Activated B cell treated with CpG ODN at 0.5 μM for 24 hours (primary cell): ENCODE results near the gene EIF5AL1. TPM values are rescaled to one million over a fixed set of nuclear protein-coding genes. Genes with fewer than 3 reads are reported as not detected.
"Not testable (repeated sequence)": the region's sequence is repeated elsewhere in the genome, so short reads cannot be mapped to it uniquely, and the experiment has no call there.

ENCODE experiments used
- ATAC-seq: fragments of 200-7000 bp; cut with Tn5 transposase; one replicate; pipeline ENCODE4 v1.10.0; 2021; ENCODE audit warnings: low read depth, mild to moderate bottlenecking, moderate library complexity
- CTCF ChIA-PET: fragments of 350-600 bp; sonication (Branson Sonifier 250); formaldehyde crosslinking; loops from one replicate; lab custom pipeline; 2021; ENCODE audit warnings: antibody characterized with exemption; lab: Charles Lee
- POLR2A ChIA-PET: fragments of 350-600 bp; sonication (Branson Sonifier 250); formaldehyde crosslinking; loops from one replicate; lab custom pipeline; 2021; ENCODE audit warnings: antibody characterized with exemption; lab: Charles Lee
- DNase-seq: peaks from one replicate; pipeline ENCODE4 v3.0.0; 2022
- H3K27ac Mint-ChIP-seq: one replicate; pipeline ENCODE4 v1.8.0; 2020; ENCODE audit warnings: mixed read lengths
- H3K27me3 Mint-ChIP-seq: one replicate; pipeline ENCODE4 v1.8.0; 2021; ENCODE audit warnings: mixed read lengths
- H3K36me3 Mint-ChIP-seq: one replicate; pipeline ENCODE4 v1.8.0; 2021; ENCODE audit warnings: low read depth, mixed read lengths
- H3K4me1 Mint-ChIP-seq: one replicate; pipeline ENCODE4 v1.8.0; 2021; ENCODE audit warnings: mixed read lengths
- H3K4me3 Mint-ChIP-seq: one replicate; pipeline ENCODE4 v1.8.0; 2020; ENCODE audit warnings: mild to moderate bottlenecking, mixed read lengths
- H3K9me3 Mint-ChIP-seq: one replicate; pipeline ENCODE4 v1.8.0; 2020; ENCODE audit warnings: mixed read lengths
- CTCF ChIP-seq: fragments of 200-600 bp; IDR thresholded peaks from one replicate; pipeline ENCODE4 v1.8.0; 2022; ENCODE audit warnings: antibody characterized with exemption, mild to moderate bottlenecking
- intact Hi-C: fragments of 100-400 bp; cut with micrococcal nuclease; formaldehyde crosslinking; loops from one replicate; pipeline ENCODE4 v1.15.1; 2024
- total RNA-seq: library from RNA; stranded (reverse); gene quantifications from 2 replicates; pipeline ENCODE4 v1.2.3, GENCODE V29; 2022

The EIF5AL1 gene
- total RNA-seq, 1 donor from 2014 or later, result 1.4 TPM

- H3K4me1 Mint-ChIP-seq, ATAC-seq, CTCF ChIA-PET, H3K27ac Mint-ChIP-seq, H3K36me3 Mint-ChIP-seq, H3K4me3 Mint-ChIP-seq, H3K27me3 Mint-ChIP-seq, POLR2A ChIA-PET, intact Hi-C loops, DNase-seq, H3K9me3 Mint-ChIP-seq: not testable (repeated sequence)
These were observed 34.8 kb downstream of the EIF5AL1 start for GRCh38 chr10:79547128-79547527.

GRCh38 chr10:79547973-79548372 lies 35.6 kb downstream of the EIF5AL1 start:
- ATAC-seq (no peak), DNase-seq (no peak)
- no peaks in the 10 kb centered on the region for H3K36me3 Mint-ChIP-seq
- no peak overlapping the region for H3K27ac Mint-ChIP-seq
- peaks cover 7% of the 10 kb centered on the region for H3K27me3 Mint-ChIP-seq
- no peak overlapping the region for H3K4me3 Mint-ChIP-seq
- POLR2A ChIA-PET, result no interaction called here
- CTCF ChIA-PET, result no interaction called here
- intact Hi-C loops, result no loop called here
- no peaks in the 10 kb centered on the region for H3K9me3 Mint-ChIP-seq
- no peak for TF ChIP-seq CTCF
- no peaks in the 10 kb centered on the region for H3K4me1 Mint-ChIP-seq

- DNase-seq, result no peak
- intact Hi-C loops, result no loop called here
- Mint-ChIP-seq H3K4me3 (no peak overlapping the region), H3K27me3 (peaks cover 7% of the 10 kb centered on the region), H3K27ac (no peak overlapping the region), H3K9me3 (no peaks in the 10 kb centered on the region), H3K36me3 (no peaks in the 10 kb centered on the region), H3K4me1 (no peaks in the 10 kb centered on the region)
- POLR2A ChIA-PET, result no interaction called here
- CTCF ChIA-PET, result interaction anchor here (1.0 kb wide), 1 partner anchor 15 kb away, joined by 5 read pairs; no protein-coding TSS in a partner anchor
- TF ChIP-seq CTCF, result no peak
- ATAC-seq, result no peak
These were observed 39.8 kb downstream of the EIF5AL1 start for GRCh38 chr10:79552143-79552542.

GRCh38 chr10:79555354-79556309 lies 43.3 kb downstream of the EIF5AL1 start:
- H3K36me3 Mint-ChIP-seq, result no peaks in the 10 kb centered on the region
- H3K27ac Mint-ChIP-seq, result no peak overlapping the region
- ChIA-PET POLR2A (no interaction called here), CTCF (no interaction called here)
- no peaks in the 10 kb centered on the region for H3K4me1 Mint-ChIP-seq
- H3K9me3 Mint-ChIP-seq, result no peaks in the 10 kb centered on the region
- intact Hi-C loops, result no loop called here
- H3K27me3 Mint-ChIP-seq, result peaks cover 7% of the 10 kb centered on the region
- no peak overlapping the region for H3K4me3 Mint-ChIP-seq
- no peak for TF ChIP-seq CTCF
- ATAC-seq (no peak), DNase-seq (no peak)

- peaks cover 15% of the 10 kb centered on the region for H3K27me3 Mint-ChIP-seq
- H3K4me3 Mint-ChIP-seq, CTCF ChIA-PET, intact Hi-C loops, POLR2A ChIA-PET, H3K4me1 Mint-ChIP-seq, H3K27ac Mint-ChIP-seq, ATAC-seq, DNase-seq, H3K36me3 Mint-ChIP-seq, H3K9me3 Mint-ChIP-seq: not testable (repeated sequence)
These were observed 44.6 kb downstream of the EIF5AL1 start for GRCh38 chr10:79556961-79557360.

GRCh38 chr10:79559726-79560125 lies 47.4 kb downstream of the EIF5AL1 start:
- no peak for ATAC-seq
- Mint-ChIP-seq H3K27ac (no peak overlapping the region), H3K4me1 (peaks cover 2% of the 10 kb centered on the region), H3K9me3 (no peaks in the 10 kb centered on the region), H3K4me3 (no peak overlapping the region), H3K36me3 (no peaks in the 10 kb centered on the region), H3K27me3 (peaks cover 20% of the 10 kb centered on the region)
- POLR2A ChIA-PET, result no interaction called here
- intact Hi-C loops, result no loop called here
- CTCF ChIA-PET, result no interaction called here
- no peak for DNase-seq
- TF ChIP-seq CTCF, result no peak
